G401.6 (cell line): ENCODE data around the gene STRA8.
A peak's percentile ranks its signal among the peaks of the same experiment; 100 is the strongest.

ENCODE experiments used
- FAIRE-seq: peaks from 2 replicates; lab custom pipeline; 2012; peaks lifted over from hg19 to GRCh38; lab: Jason Lieb, UNC

STRA8 gene

GRCh38 chr7:135269921-135270320 is 36.3 kb downstream of the STRA8 start:
- no peak for FAIRE-seq

- FAIRE-seq, result no peak
Observed at GRCh38 chr7:135270577-135271254, 37.1 kb downstream of the STRA8 start.

- no peak for FAIRE-seq
Observed at GRCh38 chr7:135271255-135271615, 37.6 kb downstream of the STRA8 start.

- no peak for FAIRE-seq
Observed at GRCh38 chr7:135272303-135272702, 38.7 kb downstream of the STRA8 start.

- FAIRE-seq, result no peak
Observed at GRCh38 chr7:135273581-135273980, 39.9 kb downstream of the STRA8 start.

GRCh38 chr7:135274495-135275268 is 41.0 kb downstream of the STRA8 start:
- FAIRE-seq, result no peak

- FAIRE-seq, result no peak
Observed at GRCh38 chr7:135275971-135276580, 42.4 kb downstream of the STRA8 start.

GRCh38 chr7:135277161-135277560 is 43.5 kb downstream of the STRA8 start:
- FAIRE-seq, result no peak

- peak; percentile 89 for FAIRE-seq
Observed at GRCh38 chr7:135281363-135281949, 47.8 kb downstream of the STRA8 start.

GRCh38 chr7:135282561-135283254 is 49.1 kb downstream of the STRA8 start:
- FAIRE-seq, result no peak

- no peak for FAIRE-seq
Observed at GRCh38 chr7:135283959-135284638, 50.5 kb downstream of the STRA8 start.

- FAIRE-seq, result no peak
Observed at GRCh38 chr7:135285547-135286233, 52.1 kb downstream of the STRA8 start.

GRCh38 chr7:135286876-135287275 is 53.2 kb downstream of the STRA8 start:
- FAIRE-seq, result no peak

GRCh38 chr7:135290594-135290993 is 57.0 kb downstream of the STRA8 start:
- no peak for FAIRE-seq

GRCh38 chr7:135291809-135292253 is 58.2 kb downstream of the STRA8 start:
- FAIRE-seq, result no peak

- FAIRE-seq, result no peak
Observed at GRCh38 chr7:135299235-135299634, 65.6 kb downstream of the STRA8 start.

GRCh38 chr7:135300913-135301765 is 67.5 kb downstream of the STRA8 start:
- no peak for FAIRE-seq
